SH-SY5Y (cell line): ENCODE data around the gene PRG3.

Experiments used
- GATA2 ChIP-seq: IDR thresholded peaks from 2 replicates; pipeline ENCODE4 v1.6.1; 2011; ENCODE audit warnings: mild to moderate bottlenecking, low read depth, low read length
- GATA3 ChIP-seq: IDR thresholded peaks from 2 replicates; pipeline ENCODE4 v1.6.1; 2011; ENCODE audit warnings: low read depth, mild to moderate bottlenecking, low read length, moderate library complexity

DNA sequence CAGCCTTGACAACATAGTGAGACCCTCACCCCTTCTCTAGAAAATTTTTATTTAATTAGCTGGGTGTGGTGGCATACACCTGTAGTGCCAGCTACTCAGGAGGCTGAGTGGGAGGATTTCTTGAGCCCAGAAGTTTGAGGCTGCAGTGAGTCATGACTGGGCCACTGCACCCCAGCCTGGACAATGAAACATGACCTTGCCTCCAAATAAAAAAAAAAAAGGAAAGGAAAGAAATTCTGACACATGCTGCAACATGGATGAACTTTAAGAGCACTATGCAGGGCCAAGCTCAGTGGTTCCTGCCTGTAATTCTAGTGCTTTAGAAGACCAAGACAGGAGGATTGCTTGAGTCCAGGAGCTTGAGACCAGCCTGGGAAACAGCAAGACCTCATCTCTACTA, 37.2 kb upstream of the PRG3 start:
- TF ChIP-seq GATA3 (no peak), GATA2 (no peak)
